T-helper 1 cell treated with Interleukin-12 subunit alpha and Interleukin-12 subunit beta and Interleukin-4 antibody, amounts not matched to agents 30 ng/mL and 1 ng/mL, for 36 hours (primary cell): ENCODE results near the gene PCGF3. TPM values are rescaled to one million over a fixed set of nuclear protein-coding genes. Genes with fewer than 3 reads are reported as not detected.
"Not testable (repeated sequence)": the region's sequence is repeated elsewhere in the genome, so short reads cannot be mapped to it uniquely, and the experiment has no call there.

ENCODE experiments used
- intact Hi-C: fragments of 100-400 bp; cut with micrococcal nuclease; formaldehyde crosslinking; loops from one replicate; pipeline ENCODE4 v1.15.1; 2024
- total RNA-seq: library from RNA; stranded (reverse); gene quantifications from 2 replicates; pipeline ENCODE4 v1.2.3, GENCODE V29; 2022

Gene PCGF3
- total RNA-seq, 1 donor from 2014 or later: 43.1 TPM

GRCh38 chr4:734951-735350 lies 29.3 kb downstream of the PCGF3 start:
- intact Hi-C loops: no loop called here

GRCh38 chr4:735583-735982 lies 30.0 kb downstream of the PCGF3 start:
- intact Hi-C loops: no loop called here

- intact Hi-C loops: not testable (repeated sequence)
Observed at GRCh38 chr4:736561-736960, 30.9 kb downstream of the PCGF3 start.

- intact Hi-C loops: no loop called here
Observed at GRCh38 chr4:738781-739280, 33.2 kb downstream of the PCGF3 start.

- intact Hi-C loops: no loop called here
Observed at GRCh38 chr4:739569-739968, 33.9 kb downstream of the PCGF3 start.

GRCh38 chr4:740011-740410 lies 34.4 kb downstream of the PCGF3 start:
- intact Hi-C loops: loop anchor here (5.0 kb wide), 2 partner anchors 152 to 498 kb away; no protein-coding TSS in a partner anchor

- intact Hi-C loops: loop anchor here (5.0 kb wide), 2 partner anchors 152 to 498 kb away; no protein-coding TSS in a partner anchor
Observed at GRCh38 chr4:740656-741282, 35.1 kb downstream of the PCGF3 start.

- intact Hi-C loops: loop anchor here (2.0 to 5.0 kb wide), 6 partner anchors 137 to 500 kb away; partner anchors contain the start of genes GAK, IDUA and TMEM175
Observed at GRCh38 chr4:742096-742741, 36.6 kb downstream of the PCGF3 start.

GRCh38 chr4:742742-743311 lies 37.2 kb downstream of the PCGF3 start:
- intact Hi-C loops: loop anchor here (2.0 to 5.0 kb wide), 6 partner anchors 136 to 501 kb away; partner anchors contain the start of genes GAK, IDUA and TMEM175

- intact Hi-C loops: loop anchor here (2.0 to 5.0 kb wide), 6 partner anchors 135 to 501 kb away; partner anchors contain the start of genes GAK, IDUA and TMEM175
Observed at GRCh38 chr4:743463-744211, 38.0 kb downstream of the PCGF3 start.

GRCh38 chr4:744212-744841 lies 38.7 kb downstream of the PCGF3 start:
- intact Hi-C loops: loop anchor here (5.0 kb wide), 2 partner anchors 148 to 502 kb away; no protein-coding TSS in a partner anchor

GRCh38 chr4:747546-748170 lies 42.0 kb downstream of the PCGF3 start:
- intact Hi-C loops: no loop called here

- intact Hi-C loops: no loop called here
Observed at GRCh38 chr4:748461-748860, 42.8 kb downstream of the PCGF3 start.

GRCh38 chr4:749698-750666 lies 44.4 kb downstream of the PCGF3 start:
- intact Hi-C loops: no loop called here

GRCh38 chr4:751676-752075 lies 46.0 kb downstream of the PCGF3 start:
- intact Hi-C loops: no loop called here

- intact Hi-C loops: no loop called here
Observed at GRCh38 chr4:752196-752861, 46.7 kb downstream of the PCGF3 start.

- intact Hi-C loops: not testable (repeated sequence)
Observed at GRCh38 chr4:753186-753585, 47.6 kb downstream of the PCGF3 start.

- intact Hi-C loops: no loop called here
Observed at GRCh38 chr4:754221-755120, 48.8 kb downstream of the PCGF3 start.
